ENCODE data around the gene GRAMD2A.

- no peak for TF ChIP-seq CTCF (conservative IDR thresholded peaks at IDR 0.05; ENCODE audit: low read depth in 2 of 2)
- TF ChIP-seq EZH2 (IDR thresholded peaks at IDR 0.05; ENCODE audit: low read depth, unreplicated experiment), result no peak
- no peak for TF ChIP-seq POLR2AphosphoS5 (IDR thresholded peaks at IDR 0.05; ENCODE audit: low read depth)
Observed at GRCh38 chr15:72237853-72238224, 40.3 kb upstream of the GRAMD2A start.

Data from GM23338 (cell line).